Activated T-helper 17 cell treated with anti-CD3 and anti-CD28 coated beads, Interleukin-2, amount 50 U/mL, for 72 hours (primary cell): ENCODE data around the gene NFIA. TPM values are rescaled to one million over a fixed set of nuclear protein-coding genes. Genes with fewer than 3 reads are reported as not detected.

Experiments
- ATAC-seq: fragments of 150-1000 bp; cut with Tn5 transposase; replicated peaks from 2 replicates; pipeline ENCODE4 v1.10.0; 2021; ENCODE audit warnings: mild to moderate bottlenecking, moderate library complexity
- H3K27ac Mint-ChIP-seq: one replicate; pipeline ENCODE4 v1.8.0; 2022; ENCODE audit warnings: mixed read lengths
- H3K27me3 Mint-ChIP-seq: one replicate; pipeline ENCODE4 v1.8.0; 2022; ENCODE audit warnings: mixed read lengths
- H3K36me3 Mint-ChIP-seq: one replicate; pipeline ENCODE4 v1.8.0; 2022; ENCODE audit warnings: low read depth, mild to moderate bottlenecking, mixed read lengths
- H3K4me1 Mint-ChIP-seq: one replicate; pipeline ENCODE4 v1.8.0; 2022; ENCODE audit warnings: mixed read lengths
- H3K4me3 Mint-ChIP-seq: one replicate; pipeline ENCODE4 v1.8.0; 2022; ENCODE audit warnings: mild to moderate bottlenecking, mixed read lengths
- H3K9me3 Mint-ChIP-seq: one replicate; pipeline ENCODE4 v1.8.0; 2022; ENCODE audit warnings: mixed read lengths
- total RNA-seq, 2 donors: library from RNA; stranded (reverse); gene quantifications; one replicate each; pipeline ENCODE4 v1.2.3, GENCODE V29; 2022

Gene NFIA
- total RNA-seq, 2 donors from 2014 or later, result 3.5 to 5.1 TPM

DNA sequence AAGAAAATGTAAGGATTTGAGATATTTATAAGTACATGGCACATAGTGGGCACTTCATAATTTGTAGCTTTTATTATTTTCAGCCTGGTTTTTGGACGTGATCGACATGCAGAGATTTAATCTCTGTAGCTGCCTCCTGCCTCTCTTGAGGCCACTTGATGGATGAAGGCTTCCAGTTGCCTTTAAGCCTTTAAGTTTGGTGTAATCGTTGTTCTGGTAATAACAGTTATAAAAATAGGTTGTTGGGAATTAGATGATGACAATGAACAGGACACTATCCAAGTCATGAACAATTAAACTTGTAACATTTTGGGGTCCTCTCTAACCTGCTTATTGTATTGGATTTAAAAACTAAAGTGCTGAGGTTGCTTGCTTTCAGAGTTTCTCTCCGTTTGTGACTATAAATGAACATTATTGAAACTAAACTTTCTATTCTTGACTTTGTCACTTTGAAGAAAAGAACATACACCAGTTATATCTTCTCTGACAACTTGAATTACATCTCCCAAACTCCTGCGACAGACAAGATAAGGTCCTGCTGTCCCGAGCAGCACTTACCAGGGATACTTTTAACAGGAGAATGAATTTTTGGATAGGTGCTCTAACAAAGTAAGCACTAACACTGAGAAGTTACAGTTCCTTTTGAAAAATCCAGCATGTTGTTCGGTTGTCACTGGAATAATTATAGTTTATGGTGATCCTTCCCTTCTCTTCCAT, 295.0 kb downstream of the NFIA start:
- H3K27ac Mint-ChIP-seq, result no peak overlapping the region
- H3K36me3 Mint-ChIP-seq, result no peaks in the 10 kb centered on the region
- ATAC-seq, result no peak

GRCh38 chr1:61378494-61379180, 296.3 kb downstream of the NFIA start:
- Mint-ChIP-seq H3K27ac (no peak overlapping the region), H3K27me3 (peaks cover 3% of the 10 kb centered on the region), H3K4me3 (no peak overlapping the region), H3K9me3 (no peaks in the 10 kb centered on the region), H3K36me3 (no peaks in the 10 kb centered on the region), H3K4me1 (no peaks in the 10 kb centered on the region)
- no peak for ATAC-seq

More for the DNA sequence above, 295.0 kb downstream of the NFIA start:
- Mint-ChIP-seq H3K27me3 (peaks cover 3% of the 10 kb centered on the region), H3K4me3 (no peak overlapping the region), H3K4me1 (no peaks in the 10 kb centered on the region), H3K9me3 (no peaks in the 10 kb centered on the region)

DNA sequence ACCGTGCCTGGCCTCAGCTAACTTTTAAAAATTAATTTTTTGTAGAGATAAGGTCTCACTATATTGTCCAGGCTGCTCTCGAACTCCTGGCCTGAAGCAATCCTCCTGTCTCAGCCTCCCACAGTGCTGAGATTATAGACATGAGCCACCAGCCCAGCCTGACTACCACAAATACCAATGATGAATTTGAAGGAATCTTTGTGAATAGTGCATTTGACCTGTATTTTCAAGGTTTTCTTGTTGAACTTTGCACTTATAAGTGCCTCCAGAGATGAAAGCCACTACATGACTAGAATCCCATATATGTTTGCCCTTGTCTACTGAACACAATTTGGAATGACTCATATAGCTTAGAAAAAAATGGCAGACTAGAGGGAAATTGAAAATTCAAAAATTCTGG, 297.3 kb downstream of the NFIA start:
- ATAC-seq, result no peak
- Mint-ChIP-seq H3K27ac (no peak overlapping the region), H3K4me1 (no peaks in the 10 kb centered on the region), H3K36me3 (no peaks in the 10 kb centered on the region), H3K27me3 (peaks cover 3% of the 10 kb centered on the region), H3K4me3 (no peak overlapping the region), H3K9me3 (no peaks in the 10 kb centered on the region)

DNA sequence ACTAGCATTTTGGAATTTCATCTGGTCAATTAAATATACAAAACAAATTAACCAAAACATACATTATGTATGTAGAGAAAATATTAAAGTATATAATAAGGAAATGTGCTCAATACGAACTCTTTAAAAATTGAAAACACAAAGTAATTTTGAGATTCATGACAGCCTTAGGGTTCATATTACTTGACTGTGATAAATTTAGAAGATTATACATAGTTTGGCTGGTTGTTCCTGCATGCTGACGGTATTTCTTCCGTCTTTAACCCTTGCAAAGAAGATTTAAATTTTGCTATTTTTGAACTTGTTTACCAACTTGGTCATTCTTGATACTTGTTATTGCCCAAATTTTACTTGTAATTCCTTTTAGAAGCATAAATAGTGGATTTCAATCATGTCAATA, 298.2 kb downstream of the NFIA start:
- Mint-ChIP-seq H3K4me1 (no peaks in the 10 kb centered on the region), H3K36me3 (no peaks in the 10 kb centered on the region), H3K4me3 (no peak overlapping the region), H3K9me3 (no peaks in the 10 kb centered on the region), H3K27me3 (peaks cover 3% of the 10 kb centered on the region), H3K27ac (no peak overlapping the region)
- ATAC-seq, result no peak

GRCh38 chr1:61386323-61386722, 304.0 kb downstream of the NFIA start:
- no peak overlapping the region for H3K27ac Mint-ChIP-seq
- no peaks in the 10 kb centered on the region for H3K36me3 Mint-ChIP-seq
- H3K27me3 Mint-ChIP-seq, result no peaks in the 10 kb centered on the region
- ATAC-seq, result no peak
- no peaks in the 10 kb centered on the region for H3K9me3 Mint-ChIP-seq
- H3K4me3 Mint-ChIP-seq, result no peak overlapping the region
- H3K4me1 Mint-ChIP-seq, result peaks cover 14% of the 10 kb centered on the region

DNA sequence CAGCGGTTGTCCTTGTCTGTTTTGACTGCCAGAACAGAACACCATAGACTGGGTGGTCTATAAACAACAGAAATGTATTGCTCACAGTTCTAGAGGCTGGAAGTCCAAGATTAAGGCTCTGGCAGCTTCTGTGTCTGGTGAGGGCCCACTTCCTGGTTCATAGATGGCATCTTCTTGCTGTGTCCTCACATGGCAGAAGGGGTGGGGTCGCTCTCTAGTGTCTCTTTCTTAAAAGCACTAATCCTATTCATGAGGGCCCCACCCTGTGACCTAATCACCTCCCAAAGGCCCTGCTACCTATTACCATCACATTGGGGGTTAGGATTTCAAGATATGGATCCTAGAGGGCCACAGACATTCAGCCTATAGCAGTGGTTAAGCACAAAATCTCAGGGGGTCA, 304.4 kb downstream of the NFIA start:
- no peaks in the 10 kb centered on the region for H3K36me3 Mint-ChIP-seq
- ATAC-seq, result no peak
- H3K4me3 Mint-ChIP-seq, result peak overlapping the region; percentile 25
- peak overlapping the region; percentile 6 for H3K27ac Mint-ChIP-seq
- H3K4me1 Mint-ChIP-seq, result peaks cover 14% of the 10 kb centered on the region
- H3K27me3 Mint-ChIP-seq, result no peaks in the 10 kb centered on the region
- no peaks in the 10 kb centered on the region for H3K9me3 Mint-ChIP-seq

DNA sequence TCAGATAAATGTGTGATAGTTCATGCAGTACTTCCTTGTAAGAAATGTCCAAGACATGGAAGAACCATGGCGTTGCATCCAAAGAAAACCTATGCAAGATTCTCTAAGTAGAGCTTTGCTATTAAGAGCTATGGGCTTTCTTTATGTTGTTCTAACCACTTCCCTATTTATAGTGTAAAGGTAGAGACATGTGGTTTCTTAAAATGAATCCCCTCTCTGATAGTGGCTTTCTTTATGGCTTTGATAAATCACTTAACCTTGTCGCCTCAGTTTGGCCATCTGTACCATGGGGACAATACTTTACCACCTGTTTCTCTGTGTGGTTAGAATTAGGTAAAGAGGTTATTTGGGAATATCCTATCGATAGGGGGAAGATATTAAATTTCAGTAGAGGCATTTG, 305.5 kb downstream of the NFIA start:
- Mint-ChIP-seq H3K4me1 (peaks cover 14% of the 10 kb centered on the region), H3K27ac (peak overlapping the region; percentile 6), H3K36me3 (no peaks in the 10 kb centered on the region), H3K4me3 (peak overlapping the region; percentile 25), H3K9me3 (no peaks in the 10 kb centered on the region), H3K27me3 (no peaks in the 10 kb centered on the region)
- peak; percentile 78 for ATAC-seq

DNA sequence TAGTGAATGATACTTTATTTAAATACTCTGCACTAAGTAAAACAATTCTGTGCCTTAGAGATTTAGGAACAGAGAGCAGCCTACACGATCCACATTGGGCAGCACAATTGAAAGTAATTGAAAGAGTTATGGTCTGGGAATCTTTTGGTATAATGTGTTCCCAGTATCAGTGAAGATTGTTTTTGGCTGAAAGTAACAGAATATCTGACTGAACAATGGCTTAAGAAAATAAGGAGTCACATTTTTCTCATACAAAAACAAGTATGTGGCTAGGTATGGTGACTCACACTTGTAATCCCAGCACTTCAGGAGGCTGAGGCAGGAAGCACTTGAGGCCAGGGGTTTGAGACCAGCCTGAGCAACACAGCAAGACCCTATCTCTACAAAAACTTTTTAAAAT, 306.2 kb downstream of the NFIA start:
- H3K27ac Mint-ChIP-seq, result peak overlapping the region; percentile 6
- peak; percentile 20 for ATAC-seq
- peaks cover 14% of the 10 kb centered on the region for H3K4me1 Mint-ChIP-seq
- H3K4me3 Mint-ChIP-seq, result no peak overlapping the region
- H3K36me3 Mint-ChIP-seq, result no peaks in the 10 kb centered on the region
- no peaks in the 10 kb centered on the region for H3K9me3 Mint-ChIP-seq
- no peaks in the 10 kb centered on the region for H3K27me3 Mint-ChIP-seq

DNA sequence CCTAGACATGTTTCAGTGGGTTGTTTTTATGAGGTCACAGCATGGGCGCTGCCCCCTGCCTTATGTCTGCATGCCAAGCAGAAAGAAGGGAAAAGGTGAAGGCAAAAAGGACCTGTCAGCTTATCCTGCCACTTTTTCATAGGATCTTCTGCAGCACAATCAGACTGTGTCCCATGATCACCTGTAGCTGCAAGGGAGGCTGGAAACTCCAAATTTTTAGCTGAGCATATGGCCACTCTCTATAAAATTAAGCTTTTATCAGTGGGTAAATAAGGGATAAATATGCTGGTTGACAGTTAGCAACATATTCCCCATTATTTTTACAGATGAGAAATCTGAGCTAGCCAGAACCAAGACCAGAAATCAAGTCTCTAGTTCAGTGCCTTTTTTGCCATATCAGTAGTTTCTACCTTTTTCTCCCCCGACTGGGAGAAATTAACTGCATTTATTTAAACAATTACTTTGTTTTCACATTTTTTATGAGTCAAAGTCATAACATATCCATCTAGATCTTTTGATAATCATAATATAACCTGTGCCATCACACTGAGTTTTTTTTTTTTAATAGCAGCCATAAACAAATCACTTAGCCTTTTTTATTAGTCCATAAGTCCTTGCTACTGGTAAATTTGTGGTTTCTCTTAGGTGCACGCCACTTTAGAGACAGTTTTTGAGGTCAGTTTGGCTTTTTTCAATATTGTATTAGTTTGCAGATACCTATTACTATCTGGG, 307.0 kb downstream of the NFIA start:
- Mint-ChIP-seq H3K27ac (no peak overlapping the region), H3K36me3 (no peaks in the 10 kb centered on the region), H3K4me3 (no peak overlapping the region), H3K4me1 (peaks cover 14% of the 10 kb centered on the region), H3K9me3 (no peaks in the 10 kb centered on the region), H3K27me3 (no peaks in the 10 kb centered on the region)
- ATAC-seq, result no peak

DNA sequence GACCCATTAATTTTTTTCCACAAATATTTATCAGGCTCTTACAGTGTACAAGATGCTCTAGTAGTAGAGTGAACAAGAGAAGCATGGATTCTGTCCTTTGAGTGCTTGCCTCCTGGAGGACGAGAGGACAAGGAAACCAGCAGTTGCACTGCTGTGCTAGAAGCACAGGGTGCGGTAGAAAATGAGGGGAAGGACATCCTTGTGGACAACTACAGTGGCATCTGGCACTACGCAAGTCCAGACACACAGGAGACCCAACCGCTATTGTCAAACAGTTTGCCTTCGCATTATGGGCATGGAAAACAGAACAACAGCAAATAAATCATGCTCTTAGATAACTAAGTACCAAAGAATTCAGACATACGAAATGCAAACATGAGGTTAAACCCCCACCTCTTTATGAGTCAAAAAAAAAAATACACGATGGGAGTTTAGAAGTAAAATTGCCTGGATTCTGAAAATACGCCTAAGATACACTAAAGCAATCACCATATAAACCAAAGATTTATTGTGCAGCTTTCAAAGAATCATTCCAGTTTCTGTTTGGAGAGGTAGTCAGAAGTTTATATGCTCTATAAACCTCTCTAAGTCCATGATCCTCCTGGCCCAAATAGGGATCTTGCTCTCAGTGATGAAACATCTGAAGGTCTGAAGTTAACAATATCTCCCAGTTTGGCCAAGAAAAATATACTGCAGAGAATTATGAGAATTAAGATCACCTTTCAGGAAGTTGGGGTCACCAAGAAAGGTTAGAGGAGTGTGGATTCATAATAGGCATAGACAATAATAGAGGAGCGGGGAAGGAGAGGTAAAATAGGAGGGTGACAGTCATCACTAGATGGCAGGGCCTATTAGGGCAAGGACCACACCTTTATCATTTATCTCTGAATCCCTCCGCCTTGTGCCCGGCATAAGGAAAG, 307.8 kb downstream of the NFIA start:
- no peaks in the 10 kb centered on the region for H3K9me3 Mint-ChIP-seq
- peaks cover 14% of the 10 kb centered on the region for H3K4me1 Mint-ChIP-seq
- ATAC-seq, result no peak
- no peak overlapping the region for H3K27ac Mint-ChIP-seq
- H3K4me3 Mint-ChIP-seq, result no peak overlapping the region
- H3K27me3 Mint-ChIP-seq, result no peaks in the 10 kb centered on the region
- no peaks in the 10 kb centered on the region for H3K36me3 Mint-ChIP-seq

DNA sequence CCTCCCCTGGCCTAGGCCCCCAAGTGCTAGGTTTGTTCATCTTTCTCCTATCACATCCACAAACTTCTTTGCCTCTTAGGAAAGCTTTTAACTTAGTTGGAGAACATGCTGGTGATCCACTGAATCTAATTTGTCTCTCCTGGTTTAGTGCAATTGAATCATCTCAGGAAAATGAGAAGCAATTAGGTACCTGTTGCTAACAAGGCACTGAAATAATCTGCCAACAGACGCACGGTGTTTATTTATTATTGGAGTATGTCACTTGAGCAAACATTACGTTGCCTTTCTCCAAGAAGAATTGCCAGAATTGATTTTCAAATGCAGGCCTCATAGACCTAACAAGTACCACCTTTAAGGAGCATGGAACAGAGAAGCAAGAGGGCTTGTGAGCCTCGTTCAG, 309.4 kb downstream of the NFIA start:
- peaks cover 14% of the 10 kb centered on the region for H3K4me1 Mint-ChIP-seq
- no peak overlapping the region for H3K27ac Mint-ChIP-seq
- no peak overlapping the region for H3K4me3 Mint-ChIP-seq
- no peaks in the 10 kb centered on the region for H3K36me3 Mint-ChIP-seq
- H3K27me3 Mint-ChIP-seq, result no peaks in the 10 kb centered on the region
- ATAC-seq, result no peak
- no peaks in the 10 kb centered on the region for H3K9me3 Mint-ChIP-seq

DNA sequence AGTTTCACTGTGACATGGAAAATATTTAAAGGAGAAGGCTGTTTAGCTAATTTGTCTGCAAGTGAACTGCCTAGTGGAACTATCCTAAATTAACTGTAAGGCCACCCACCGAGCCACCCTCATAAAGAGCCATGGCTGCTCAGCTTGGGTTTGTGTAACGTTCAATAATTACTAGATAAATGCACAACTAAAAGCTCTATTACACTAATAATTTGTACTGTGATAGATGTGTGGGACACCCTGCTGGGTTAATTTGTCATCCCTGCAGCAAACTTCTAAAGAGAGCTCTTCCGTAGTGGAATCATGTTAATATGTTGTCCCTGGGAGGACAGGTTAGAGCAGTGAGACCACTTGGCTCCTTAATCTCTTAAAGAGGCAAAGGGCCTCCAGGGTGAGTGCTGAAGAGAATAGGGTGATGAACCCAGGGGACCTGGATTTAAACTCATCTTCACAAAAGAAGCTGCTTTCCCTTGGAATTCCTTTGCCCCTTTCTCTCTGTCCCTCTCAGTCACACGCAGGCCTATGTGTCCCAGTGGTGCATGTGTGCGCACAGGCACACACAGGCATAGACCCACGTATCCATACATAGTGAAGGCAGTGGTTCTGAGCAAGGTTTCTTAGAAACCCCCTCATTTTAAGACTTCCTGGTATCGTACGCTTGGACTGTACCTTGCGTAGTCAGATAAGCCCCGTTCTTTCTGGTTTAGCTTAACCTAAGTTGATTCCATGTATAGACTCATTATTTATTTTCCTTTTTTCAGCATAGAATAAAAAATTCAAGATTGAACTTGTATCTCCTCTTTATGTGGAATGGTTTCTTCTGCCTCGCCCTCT, 310.3 kb downstream of the NFIA start:
- no peak overlapping the region for H3K4me3 Mint-ChIP-seq
- H3K36me3 Mint-ChIP-seq, result no peaks in the 10 kb centered on the region
- no peaks in the 10 kb centered on the region for H3K9me3 Mint-ChIP-seq
- ATAC-seq, result no peak
- no peak overlapping the region for H3K27ac Mint-ChIP-seq
- no peaks in the 10 kb centered on the region for H3K27me3 Mint-ChIP-seq
- H3K4me1 Mint-ChIP-seq, result peaks cover 6% of the 10 kb centered on the region

GRCh38 chr1:61393575-61393974, 311.2 kb downstream of the NFIA start:
- ATAC-seq, result no peak
- no peaks in the 10 kb centered on the region for H3K4me1 Mint-ChIP-seq
- no peaks in the 10 kb centered on the region for H3K36me3 Mint-ChIP-seq
- H3K9me3 Mint-ChIP-seq, result no peaks in the 10 kb centered on the region
- H3K27me3 Mint-ChIP-seq, result no peaks in the 10 kb centered on the region
- no peak overlapping the region for H3K27ac Mint-ChIP-seq
- H3K4me3 Mint-ChIP-seq, result no peak overlapping the region
